Subcutaneous abdominal adipose tissue (tissue), 5 donors: Measurements from ENCODE around the gene NCKAP5.

Source experiments
- H3K27ac ChIP-seq: one replicate; pipeline ENCODE4 v1.7.0; 2013; ENCODE audit warnings: low read depth, mild to moderate bottlenecking, inconsistent platforms, low read length, moderate library complexity
- H3K27me3 ChIP-seq, 5 donors: one replicate each; pipeline ENCODE4 v1.7.0; 2013; ENCODE audit warnings: low read length in 5 of 5, inconsistent platforms in 1 of 5; ENCODE audit not compliant: control insufficient read depth in 5 of 5, insufficient read depth in 4 of 5
- H3K36me3 ChIP-seq, 5 donors: one replicate each; pipeline ENCODE4 v1.7.0; 2013; ENCODE audit warnings: low read length in 5 of 5; ENCODE audit not compliant: control insufficient read depth in 5 of 5, insufficient read depth in 5 of 5
- H3K4me1 ChIP-seq, 5 donors: one replicate each; pipeline ENCODE4 v1.7.0; 2013; ENCODE audit warnings: low read length in 5 of 5, mild to moderate bottlenecking in 3 of 5, moderate library complexity in 1 of 5; ENCODE audit not compliant: control insufficient read depth in 5 of 5, insufficient read depth in 5 of 5
- H3K4me3 ChIP-seq, 5 donors: one replicate each; pipeline ENCODE4 v1.7.0; 2013; ENCODE audit warnings: low read length in 5 of 5, low read depth in 1 of 5
- H3K9ac ChIP-seq, 5 donors: one replicate each; pipeline ENCODE4 v1.7.0; 2013; ENCODE audit warnings: low read length in 5 of 5, mild to moderate bottlenecking in 4 of 5, moderate library complexity in 3 of 5
- H3K9me3 ChIP-seq, 5 donors: one replicate each; pipeline ENCODE4 v1.7.0; 2013; ENCODE audit warnings: low read length in 5 of 5; ENCODE audit not compliant: control insufficient read depth in 5 of 5
- donor health status: healthy.
- donor health status: healthy.
- donor health status: healthy.
- donor health status: healthy.
- donor health status: healthy.

The NCKAP5 gene

GRCh38 chr2:133171393-133172004, 396.8 kb downstream of the NCKAP5 start:
- Histone ChIP-seq H3K27me3 (peaks cover 0 to 5% (median 0%) of the 10 kb centered on the region in 5 donors), H3K9me3 (no peaks in the 10 kb centered on the region), H3K27ac (no peak overlapping the region), H3K4me3 (no peak overlapping the region), H3K36me3 (no peaks in the 10 kb centered on the region), H3K4me1 (no peaks in the 10 kb centered on the region), H3K9ac (no peak overlapping the region)

DNA sequence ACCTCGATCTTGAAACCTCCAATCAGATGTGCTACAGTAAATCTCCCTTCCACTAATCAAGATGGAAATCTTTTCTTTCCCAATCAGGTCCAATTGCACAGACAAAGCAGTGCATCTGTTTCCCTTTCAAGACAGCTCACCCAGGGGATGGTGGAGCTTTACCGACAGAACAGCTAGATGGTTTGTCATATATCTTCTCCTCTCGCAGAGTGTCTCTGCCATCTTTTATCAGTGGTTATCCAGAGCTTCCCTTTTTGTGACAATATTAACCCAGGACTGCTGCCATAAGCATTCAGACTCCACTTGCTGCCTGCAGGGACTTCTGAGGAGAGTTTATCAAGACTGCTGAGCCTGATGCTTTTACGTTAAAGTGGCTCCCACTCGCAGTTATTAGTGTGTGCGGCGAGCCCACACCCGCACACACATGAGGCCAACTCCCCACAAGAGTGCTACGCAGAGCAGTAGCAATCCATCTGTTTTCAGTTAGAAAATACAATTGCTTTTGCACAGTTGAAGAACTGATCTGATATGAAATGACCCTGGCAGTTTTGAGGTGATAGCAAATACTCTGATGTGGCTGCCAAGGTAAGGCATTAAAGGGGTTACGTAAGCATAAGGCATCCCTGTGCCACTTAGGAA, 398.9 kb downstream of the NCKAP5 start:
- Histone ChIP-seq H3K27ac (no peak overlapping the region), H3K36me3 (no peaks in the 10 kb centered on the region), H3K4me3 (no peak overlapping the region), H3K9ac (no peak overlapping the region), H3K9me3 (no peaks in the 10 kb centered on the region), H3K4me1 (no peaks in the 10 kb centered on the region), H3K27me3 (peaks cover 0 to 5% (median 3%) of the 10 kb centered on the region in 5 donors)

DNA sequence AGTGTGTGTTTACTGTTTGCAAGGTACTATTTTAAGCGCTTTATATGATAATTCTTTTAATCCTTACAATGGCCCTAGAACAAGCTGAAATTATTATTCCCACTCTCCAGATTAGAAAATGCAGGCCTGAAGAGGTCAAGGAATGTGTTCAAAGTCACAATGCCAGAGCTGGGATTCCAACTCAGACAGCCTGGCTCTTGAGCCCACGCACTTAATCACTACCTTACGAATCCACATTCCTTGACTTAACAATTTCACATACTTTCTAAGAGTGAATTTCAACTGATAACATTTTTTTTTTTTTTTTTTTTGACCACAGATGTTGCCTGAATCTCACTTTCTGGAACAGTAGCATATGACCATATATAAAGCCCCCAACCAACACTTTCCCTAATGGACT, 400.3 kb downstream of the NCKAP5 start:
- Histone ChIP-seq H3K4me3 (no peak overlapping the region), H3K36me3 (no peaks in the 10 kb centered on the region), H3K27me3 (peaks cover 0 to 5% (median 3%) of the 10 kb centered on the region in 5 donors), H3K9me3 (no peaks in the 10 kb centered on the region), H3K4me1 (no peaks in the 10 kb centered on the region), H3K27ac (no peak overlapping the region), H3K9ac (no peak overlapping the region)

DNA sequence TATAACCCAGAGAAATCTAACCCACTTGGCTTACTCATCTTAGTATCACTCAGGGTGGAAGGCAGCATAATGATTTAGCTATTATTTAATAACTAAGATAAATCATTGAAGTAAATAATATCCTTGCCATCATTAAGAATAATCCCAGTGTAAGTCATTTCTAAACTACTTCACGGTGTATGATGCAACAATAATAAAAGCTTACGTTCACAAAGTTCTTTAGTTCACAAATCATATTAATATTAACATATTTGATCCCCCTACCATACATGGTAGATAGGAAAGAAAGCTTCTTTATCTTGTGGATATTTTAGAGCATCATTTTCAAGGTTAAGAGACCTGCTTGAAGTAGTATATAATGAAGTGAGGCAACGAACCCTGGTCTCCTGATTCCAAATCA, 401.0 kb downstream of the NCKAP5 start:
- H3K9me3 ChIP-seq, result no peaks in the 10 kb centered on the region
- H3K27me3 ChIP-seq, result peaks cover 0 to 5% (median 3%) of the 10 kb centered on the region in 5 donors
- no peaks in the 10 kb centered on the region for H3K4me1 ChIP-seq
- no peaks in the 10 kb centered on the region for H3K36me3 ChIP-seq
- H3K27ac ChIP-seq, result no peak overlapping the region
- no peak overlapping the region for H3K9ac ChIP-seq
- H3K4me3 ChIP-seq, result no peak overlapping the region

DNA sequence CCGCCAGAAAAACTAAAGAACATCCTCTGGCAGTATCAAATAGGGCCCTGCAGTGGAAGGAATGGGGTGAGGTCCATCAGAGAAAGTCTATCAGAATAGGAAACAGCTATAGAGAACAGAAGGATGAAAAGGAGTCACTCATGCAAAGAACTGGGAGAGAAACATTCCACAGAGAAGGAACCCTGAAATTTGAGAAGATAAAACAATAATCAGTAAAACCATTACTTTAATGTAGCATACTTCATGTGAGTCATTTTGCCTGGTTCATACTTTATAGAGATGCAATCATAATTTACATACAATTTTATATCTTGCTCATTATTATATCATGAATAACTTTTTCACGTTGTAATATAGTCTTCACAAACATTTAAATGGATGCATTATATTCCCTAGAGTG, 402.2 kb downstream of the NCKAP5 start:
- peaks cover 0 to 5% (median 3%) of the 10 kb centered on the region in 5 donors for H3K27me3 ChIP-seq
- H3K4me1 ChIP-seq, result no peaks in the 10 kb centered on the region
- H3K4me3 ChIP-seq, result no peak overlapping the region
- H3K9ac ChIP-seq, result no peak overlapping the region
- H3K36me3 ChIP-seq, result no peaks in the 10 kb centered on the region
- H3K9me3 ChIP-seq, result no peaks in the 10 kb centered on the region
- H3K27ac ChIP-seq, result no peak overlapping the region

DNA sequence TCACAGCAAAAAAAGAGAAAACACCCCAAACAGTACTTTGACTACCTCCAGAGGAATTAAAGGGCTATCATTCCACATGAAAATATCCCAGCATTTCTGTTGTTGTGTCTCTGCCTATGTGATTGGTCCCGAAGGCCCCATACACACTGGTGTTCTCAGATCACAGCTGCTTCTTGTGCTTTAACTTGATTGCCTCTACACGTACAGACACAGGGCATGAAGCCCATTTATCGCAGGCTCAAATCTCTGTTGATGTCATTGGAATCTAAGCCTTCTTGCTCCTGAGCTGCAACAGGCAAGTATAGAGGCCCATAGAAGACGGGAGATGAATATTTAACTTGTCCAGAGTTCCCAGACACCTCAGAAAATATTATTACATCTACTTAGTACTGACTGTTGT, 405.2 kb downstream of the NCKAP5 start:
- no peak overlapping the region for H3K27ac ChIP-seq
- no peak overlapping the region for H3K4me3 ChIP-seq

DNA sequence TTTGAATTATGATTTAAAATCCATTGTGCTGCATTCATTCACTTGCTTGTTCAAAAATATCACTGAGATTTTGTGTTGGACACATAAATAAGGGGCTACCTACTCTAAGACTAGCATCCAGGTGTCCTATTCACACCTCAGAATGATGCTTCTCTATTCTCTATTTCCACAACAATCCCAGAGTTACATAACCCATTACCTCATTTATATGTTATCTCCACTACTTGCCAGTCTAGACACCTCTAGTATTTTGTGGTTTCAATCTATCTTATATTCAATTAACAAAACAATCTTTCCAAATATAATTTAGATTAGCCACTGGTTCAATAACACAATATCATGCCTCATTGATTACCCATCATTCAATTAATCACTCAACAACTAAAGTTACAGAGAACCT, 409.8 kb downstream of the NCKAP5 start:
- Histone ChIP-seq H3K9ac (no peak overlapping the region), H3K36me3 (no peaks in the 10 kb centered on the region), H3K4me1 (no peaks in the 10 kb centered on the region), H3K4me3 (no peak overlapping the region), H3K27ac (no peak overlapping the region), H3K9me3 (no peaks in the 10 kb centered on the region), H3K27me3 (no peaks in the 10 kb centered on the region)

More for the DNA sequence above, 405.2 kb downstream of the NCKAP5 start:
- Histone ChIP-seq H3K36me3 (no peaks in the 10 kb centered on the region), H3K27me3 (peaks cover 0 to 3% (median 0%) of the 10 kb centered on the region in 5 donors), H3K4me1 (no peaks in the 10 kb centered on the region), H3K9ac (no peak overlapping the region), H3K9me3 (no peaks in the 10 kb centered on the region)

DNA sequence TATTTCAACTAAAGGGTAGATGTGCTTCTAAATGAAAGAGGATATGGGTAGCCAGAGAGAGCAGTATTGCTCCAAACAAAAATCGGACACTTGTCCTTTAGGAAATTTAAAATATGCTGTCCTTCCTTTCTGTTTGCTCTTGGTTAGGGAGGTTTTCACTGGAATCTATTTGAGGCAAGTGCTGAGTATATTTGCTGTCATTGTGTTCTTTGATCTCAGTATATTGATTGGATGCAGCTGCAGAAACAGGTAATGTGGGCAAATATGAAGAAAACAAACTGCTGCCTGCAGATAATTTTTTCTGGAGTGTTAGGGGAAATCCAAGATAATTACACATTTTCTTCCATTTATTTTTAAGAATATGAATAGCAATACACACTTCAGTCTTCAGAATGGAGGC, 410.2 kb downstream of the NCKAP5 start:
- H3K4me1 ChIP-seq, result no peaks in the 10 kb centered on the region

GRCh38 chr2:133157141-133157540, 411.1 kb downstream of the NCKAP5 start:
- Histone ChIP-seq H3K4me3 (no peak overlapping the region), H3K27me3 (no peaks in the 10 kb centered on the region), H3K36me3 (no peaks in the 10 kb centered on the region), H3K4me1 (no peaks in the 10 kb centered on the region), H3K9ac (no peak overlapping the region), H3K9me3 (no peaks in the 10 kb centered on the region), H3K27ac (no peak overlapping the region)

More for the DNA sequence above, 410.2 kb downstream of the NCKAP5 start:
- no peaks in the 10 kb centered on the region for H3K9me3 ChIP-seq
- no peak overlapping the region for H3K27ac ChIP-seq
- no peaks in the 10 kb centered on the region for H3K27me3 ChIP-seq
- H3K4me3 ChIP-seq, result no peak overlapping the region
- H3K9ac ChIP-seq, result no peak overlapping the region
- no peaks in the 10 kb centered on the region for H3K36me3 ChIP-seq

DNA sequence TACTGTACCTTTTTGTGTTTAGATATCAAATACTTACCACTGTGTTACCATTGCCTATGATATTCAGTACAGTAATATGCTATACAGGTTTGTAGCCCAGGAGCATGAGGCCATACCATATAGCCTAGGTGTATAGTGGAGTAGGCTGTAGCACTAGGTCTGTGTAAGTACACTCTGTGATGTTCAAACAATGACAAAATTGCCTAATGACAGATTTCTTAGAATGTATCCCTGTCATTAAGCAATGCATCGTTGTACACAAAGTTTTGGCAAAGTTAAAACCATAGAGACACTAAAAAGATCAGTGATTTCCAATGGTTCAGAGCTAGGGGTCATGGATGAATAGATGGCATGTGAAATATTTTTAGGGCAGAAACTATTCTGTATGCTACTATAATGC, 415.5 kb downstream of the NCKAP5 start:
- no peak overlapping the region for H3K9ac ChIP-seq
- no peaks in the 10 kb centered on the region for H3K27me3 ChIP-seq
- no peaks in the 10 kb centered on the region for H3K36me3 ChIP-seq
- H3K4me1 ChIP-seq, result no peaks in the 10 kb centered on the region
- H3K27ac ChIP-seq, result no peak overlapping the region
- no peak overlapping the region for H3K4me3 ChIP-seq
- H3K9me3 ChIP-seq, result no peaks in the 10 kb centered on the region
